ENCODE results near the gene STK31.

GRCh38 chr7:23833405-23833804 is 123.4 kb downstream of the STK31 start:
- TF ChIP-seq, protein P1, sequence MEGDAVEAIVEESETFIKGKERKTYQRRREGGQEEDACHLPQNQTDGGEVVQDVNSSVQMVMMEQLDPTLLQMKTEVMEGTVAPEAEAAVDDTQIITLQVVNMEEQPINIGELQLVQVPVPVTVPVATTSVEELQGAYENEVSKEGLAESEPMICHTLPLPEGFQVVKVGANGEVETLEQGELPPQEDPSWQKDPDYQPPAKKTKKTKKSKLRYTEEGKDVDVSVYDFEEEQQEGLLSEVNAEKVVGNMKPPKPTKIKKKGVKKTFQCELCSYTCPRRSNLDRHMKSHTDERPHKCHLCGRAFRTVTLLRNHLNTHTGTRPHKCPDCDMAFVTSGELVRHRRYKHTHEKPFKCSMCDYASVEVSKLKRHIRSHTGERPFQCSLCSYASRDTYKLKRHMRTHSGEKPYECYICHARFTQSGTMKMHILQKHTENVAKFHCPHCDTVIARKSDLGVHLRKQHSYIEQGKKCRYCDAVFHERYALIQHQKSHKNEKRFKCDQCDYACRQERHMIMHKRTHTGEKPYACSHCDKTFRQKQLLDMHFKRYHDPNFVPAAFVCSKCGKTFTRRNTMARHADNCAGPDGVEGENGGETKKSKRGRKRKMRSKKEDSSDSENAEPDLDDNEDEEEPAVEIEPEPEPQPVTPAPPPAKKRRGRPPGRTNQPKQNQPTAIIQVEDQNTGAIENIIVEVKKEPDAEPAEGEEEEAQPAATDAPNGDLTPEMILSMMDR (tag by site-specific recombination; IDR thresholded peaks at IDR 0.05) = no peak
- TF ChIP-seq, protein P2, sequence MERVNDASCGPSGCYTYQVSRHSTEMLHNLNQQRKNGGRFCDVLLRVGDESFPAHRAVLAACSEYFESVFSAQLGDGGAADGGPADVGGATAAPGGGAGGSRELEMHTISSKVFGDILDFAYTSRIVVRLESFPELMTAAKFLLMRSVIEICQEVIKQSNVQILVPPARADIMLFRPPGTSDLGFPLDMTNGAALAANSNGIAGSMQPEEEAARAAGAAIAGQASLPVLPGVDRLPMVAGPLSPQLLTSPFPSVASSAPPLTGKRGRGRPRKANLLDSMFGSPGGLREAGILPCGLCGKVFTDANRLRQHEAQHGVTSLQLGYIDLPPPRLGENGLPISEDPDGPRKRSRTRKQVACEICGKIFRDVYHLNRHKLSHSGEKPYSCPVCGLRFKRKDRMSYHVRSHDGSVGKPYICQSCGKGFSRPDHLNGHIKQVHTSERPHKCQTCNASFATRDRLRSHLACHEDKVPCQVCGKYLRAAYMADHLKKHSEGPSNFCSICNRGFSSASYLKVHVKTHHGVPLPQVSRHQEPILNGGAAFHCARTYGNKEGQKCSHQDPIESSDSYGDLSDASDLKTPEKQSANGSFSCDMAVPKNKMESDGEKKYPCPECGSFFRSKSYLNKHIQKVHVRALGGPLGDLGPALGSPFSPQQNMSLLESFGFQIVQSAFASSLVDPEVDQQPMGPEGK (tag by site-specific recombination; IDR thresholded peaks at IDR 0.05) = no peak
- TF ChIP-seq, protein P3, sequence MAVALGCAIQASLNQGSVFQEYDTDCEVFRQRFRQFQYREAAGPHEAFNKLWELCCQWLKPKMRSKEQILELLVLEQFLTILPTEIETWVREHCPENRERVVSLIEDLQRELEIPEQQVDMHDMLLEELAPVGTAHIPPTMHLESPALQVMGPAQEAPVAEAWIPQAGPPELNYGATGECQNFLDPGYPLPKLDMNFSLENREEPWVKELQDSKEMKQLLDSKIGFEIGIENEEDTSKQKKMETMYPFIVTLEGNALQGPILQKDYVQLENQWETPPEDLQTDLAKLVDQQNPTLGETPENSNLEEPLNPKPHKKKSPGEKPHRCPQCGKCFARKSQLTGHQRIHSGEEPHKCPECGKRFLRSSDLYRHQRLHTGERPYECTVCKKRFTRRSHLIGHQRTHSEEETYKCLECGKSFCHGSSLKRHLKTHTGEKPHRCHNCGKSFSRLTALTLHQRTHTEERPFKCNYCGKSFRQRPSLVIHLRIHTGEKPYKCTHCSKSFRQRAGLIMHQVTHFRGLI (tag by site-specific recombination; IDR thresholded peaks at IDR 0.05) = no peak
- TF ChIP-seq ZBTB8A (tag by site-specific recombination; IDR thresholded peaks at IDR 0.05) = no peak
- no peak for TF ChIP-seq ZNF157 (tag by site-specific recombination; IDR thresholded peaks at IDR 0.05)
- TF ChIP-seq, protein P4, sequence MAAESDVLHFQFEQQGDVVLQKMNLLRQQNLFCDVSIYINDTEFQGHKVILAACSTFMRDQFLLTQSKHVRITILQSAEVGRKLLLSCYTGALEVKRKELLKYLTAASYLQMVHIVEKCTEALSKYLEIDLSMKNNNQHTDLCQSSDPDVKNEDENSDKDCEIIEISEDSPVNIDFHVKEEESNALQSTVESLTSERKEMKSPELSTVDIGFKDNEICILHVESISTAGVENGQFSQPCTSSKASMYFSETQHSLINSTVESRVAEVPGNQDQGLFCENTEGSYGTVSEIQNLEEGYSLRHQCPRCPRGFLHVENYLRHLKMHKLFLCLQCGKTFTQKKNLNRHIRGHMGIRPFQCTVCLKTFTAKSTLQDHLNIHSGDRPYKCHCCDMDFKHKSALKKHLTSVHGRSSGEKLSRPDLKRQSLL (tag by site-specific recombination; IDR thresholded peaks at IDR 0.05) = no peak
- TF ChIP-seq ZNF610 (tag by site-specific recombination; IDR thresholded peaks at IDR 0.05; ENCODE audit: borderline replicate concordance) = no peak
- TF ChIP-seq, protein P5, sequence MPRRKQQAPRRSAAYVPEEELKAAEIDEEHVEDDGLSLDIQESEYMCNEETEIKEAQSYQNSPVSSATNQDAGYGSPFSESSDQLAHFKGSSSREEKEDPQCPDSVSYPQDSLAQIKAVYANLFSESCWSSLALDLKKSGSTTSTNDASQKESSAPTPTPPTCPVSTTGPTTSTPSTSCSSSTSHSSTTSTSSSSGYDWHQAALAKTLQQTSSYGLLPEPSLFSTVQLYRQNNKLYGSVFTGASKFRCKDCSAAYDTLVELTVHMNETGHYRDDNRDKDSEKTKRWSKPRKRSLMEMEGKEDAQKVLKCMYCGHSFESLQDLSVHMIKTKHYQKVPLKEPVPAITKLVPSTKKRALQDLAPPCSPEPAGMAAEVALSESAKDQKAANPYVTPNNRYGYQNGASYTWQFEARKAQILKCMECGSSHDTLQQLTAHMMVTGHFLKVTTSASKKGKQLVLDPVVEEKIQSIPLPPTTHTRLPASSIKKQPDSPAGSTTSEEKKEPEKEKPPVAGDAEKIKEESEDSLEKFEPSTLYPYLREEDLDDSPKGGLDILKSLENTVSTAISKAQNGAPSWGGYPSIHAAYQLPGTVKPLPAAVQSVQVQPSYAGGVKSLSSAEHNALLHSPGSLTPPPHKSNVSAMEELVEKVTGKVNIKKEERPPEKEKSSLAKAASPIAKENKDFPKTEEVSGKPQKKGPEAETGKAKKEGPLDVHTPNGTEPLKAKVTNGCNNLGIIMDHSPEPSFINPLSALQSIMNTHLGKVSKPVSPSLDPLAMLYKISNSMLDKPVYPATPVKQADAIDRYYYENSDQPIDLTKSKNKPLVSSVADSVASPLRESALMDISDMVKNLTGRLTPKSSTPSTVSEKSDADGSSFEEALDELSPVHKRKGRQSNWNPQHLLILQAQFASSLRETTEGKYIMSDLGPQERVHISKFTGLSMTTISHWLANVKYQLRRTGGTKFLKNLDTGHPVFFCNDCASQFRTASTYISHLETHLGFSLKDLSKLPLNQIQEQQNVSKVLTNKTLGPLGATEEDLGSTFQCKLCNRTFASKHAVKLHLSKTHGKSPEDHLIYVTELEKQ (tag by site-specific recombination; IDR thresholded peaks at IDR 0.05; ENCODE audit: borderline replicate concordance) = no peak
- TF ChIP-seq, protein P6, sequence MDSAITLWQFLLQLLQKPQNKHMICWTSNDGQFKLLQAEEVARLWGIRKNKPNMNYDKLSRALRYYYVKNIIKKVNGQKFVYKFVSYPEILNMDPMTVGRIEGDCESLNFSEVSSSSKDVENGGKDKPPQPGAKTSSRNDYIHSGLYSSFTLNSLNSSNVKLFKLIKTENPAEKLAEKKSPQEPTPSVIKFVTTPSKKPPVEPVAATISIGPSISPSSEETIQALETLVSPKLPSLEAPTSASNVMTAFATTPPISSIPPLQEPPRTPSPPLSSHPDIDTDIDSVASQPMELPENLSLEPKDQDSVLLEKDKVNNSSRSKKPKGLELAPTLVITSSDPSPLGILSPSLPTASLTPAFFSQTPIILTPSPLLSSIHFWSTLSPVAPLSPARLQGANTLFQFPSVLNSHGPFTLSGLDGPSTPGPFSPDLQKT (IDR thresholded peaks at IDR 0.05; ENCODE audit: borderline replicate concordance, low read depth, low read length) = no peak
- TF ChIP-seq, protein P7, sequence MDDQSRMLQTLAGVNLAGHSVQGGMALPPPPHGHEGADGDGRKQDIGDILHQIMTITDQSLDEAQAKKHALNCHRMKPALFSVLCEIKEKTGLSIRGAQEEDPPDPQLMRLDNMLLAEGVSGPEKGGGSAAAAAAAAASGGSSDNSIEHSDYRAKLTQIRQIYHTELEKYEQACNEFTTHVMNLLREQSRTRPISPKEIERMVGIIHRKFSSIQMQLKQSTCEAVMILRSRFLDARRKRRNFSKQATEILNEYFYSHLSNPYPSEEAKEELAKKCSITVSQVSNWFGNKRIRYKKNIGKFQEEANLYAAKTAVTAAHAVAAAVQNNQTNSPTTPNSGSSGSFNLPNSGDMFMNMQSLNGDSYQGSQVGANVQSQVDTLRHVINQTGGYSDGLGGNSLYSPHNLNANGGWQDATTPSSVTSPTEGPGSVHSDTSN (CRISPR knock-in tag; IDR thresholded peaks at IDR 0.05) = no peak
- TF ChIP-seq ZNF174 (tag by site-specific recombination; IDR thresholded peaks at IDR 0.05) = no peak

All from HEK293 (cell line).